Fibroblast of lung (primary cell): ENCODE results near the gene MAGEB16. TPM values are rescaled to one million over a fixed set of nuclear protein-coding genes. Genes with fewer than 3 reads are reported as not detected.

Experiments
- DNase-seq, 2 donors: peaks; one replicate each; pipeline versions ENCODE4 v3.0.0 to v3.0.0-alpha.2; 2010; ENCODE audit warnings: low read depth in 2 of 2
- H2AFZ ChIP-seq: 2 replicates; pipeline ENCODE4 v1.5.1; 2012; ENCODE audit warnings: low read length, control low read depth, inconsistent platforms
- H3K27ac ChIP-seq: 2 replicates; pipeline ENCODE4 v1.5.1; 2011; ENCODE audit warnings: low read length, control low read depth; ENCODE audit not compliant: insufficient read depth
- H3K27me3 ChIP-seq: 2 replicates; pipeline ENCODE4 v1.5.1; 2011; ENCODE audit warnings: mild to moderate bottlenecking, low read length; ENCODE audit not compliant: control insufficient read depth, insufficient read depth
- H3K36me3 ChIP-seq: 2 replicates; pipeline ENCODE4 v1.5.1; 2011; ENCODE audit warnings: low read length; ENCODE audit not compliant: control insufficient read depth, insufficient read depth
- H3K4me1 ChIP-seq: 2 replicates; pipeline ENCODE4 v1.5.1; 2011; ENCODE audit warnings: low read length; ENCODE audit not compliant: control insufficient read depth, insufficient read depth; ENCODE audit errors: extremely low read depth
- H3K4me2 ChIP-seq: 2 replicates; pipeline ENCODE4 v1.5.1; 2011; ENCODE audit warnings: low read length, control low read depth; ENCODE audit not compliant: insufficient read depth; ENCODE audit errors: extremely low read depth
- H3K4me3 ChIP-seq, 4 experiments: fragments of 200-600 bp in 1 of 4; sonication (generic) in 1 of 4; replicated peaks in 1 of 4; 2 replicates each; pipeline ENCODE4 v1.5.1; 2011 to 2016; ENCODE audit warnings: low read length in 4 of 4, low read depth in 3 of 4, mild to moderate bottlenecking in 3 of 4, control low read depth in 2 of 4, inconsistent platforms in 1 of 4, mixed read lengths in 1 of 4; ENCODE audit not compliant: insufficient read depth in 1 of 4; ENCODE audit errors: control extremely low read depth in 1 of 4
- H3K79me2 ChIP-seq: 2 replicates; pipeline ENCODE4 v1.5.1; 2012; ENCODE audit warnings: mild to moderate bottlenecking, low read length, inconsistent platforms; ENCODE audit not compliant: control insufficient read depth, insufficient read depth
- H3K9ac ChIP-seq: 2 replicates; pipeline ENCODE4 v1.5.1; 2011; ENCODE audit warnings: mild to moderate bottlenecking, low read length, control low read depth; ENCODE audit not compliant: insufficient read depth
- H3K9me3 ChIP-seq: 2 replicates; pipeline ENCODE4 v1.5.1; 2012; ENCODE audit warnings: low read depth, low read length; ENCODE audit not compliant: control insufficient read depth, insufficient read depth
- H4K20me1 ChIP-seq: 2 replicates; pipeline ENCODE4 v1.5.1; 2011; ENCODE audit warnings: low read length; ENCODE audit not compliant: control insufficient read depth, insufficient read depth; ENCODE audit errors: extremely low read depth
- CTCF ChIP-seq, 2 donors: IDR thresholded peaks in 1 of 2; conservative IDR thresholded peaks in 1 of 2; 1 replicate in 1 of 2; 2 replicates in 1 of 2; pipeline ENCODE4 v1.5.1; 2011 to 2012; ENCODE audit warnings: low read length in 2 of 2, control low read depth in 1 of 2, inconsistent platforms in 1 of 2, low read depth in 1 of 2, mild to moderate bottlenecking in 1 of 2
- EZH2 ChIP-seq: IDR thresholded peaks from 2 replicates; pipeline ENCODE4 v1.5.1; 2012; ENCODE audit warnings: low read length, control low read depth, mild to moderate bottlenecking; ENCODE audit errors: missing control alignments
- polyA plus RNA-seq, 2 donors: library from polyadenylated mRNA; depleted of rRNA in 1 of 2; stranded (reverse) in 1 of 2; unstranded in 1 of 2; fragments of >200 nt; gene quantifications; 2 replicates each; pipeline ENCODE4 v1.2.1, GENCODE V29; 2011 to 2012; ENCODE audit warnings: missing spikeins in 1 of 2
- total RNA-seq: library from RNA; depleted of rRNA; stranded (reverse); fragments of >200 nt; gene quantifications from 2 replicates; pipeline ENCODE4 v1.2.1, GENCODE V29; 2014

MAGEB16 gene
- total and polyA plus RNA-seq, 2 donors (not counting 1 experiment from before 2014, with no cell fraction given): not detected

- Histone ChIP-seq H3K9ac (no peak overlapping the region), H2AFZ (no peak overlapping the region), H3K79me2 (no peaks in the 10 kb centered on the region), H3K4me1 (no peaks in the 10 kb centered on the region), H3K27ac (no peak overlapping the region), H3K27me3 (no peaks in the 10 kb centered on the region), H3K9me3 (no peaks in the 10 kb centered on the region), H3K4me2 (no peak overlapping the region), H3K36me3 (no peaks in the 10 kb centered on the region), H3K4me3 (no peak overlapping the region), H4K20me1 (no peaks in the 10 kb centered on the region)
- TF ChIP-seq CTCF (conservative IDR thresholded peaks at IDR 0.05 in 1 of 2, IDR thresholded peaks at IDR 0.05 in 1 of 2; ENCODE audit: low read depth in 1 of 2, low read length in 2 of 2): no peak
- TF ChIP-seq EZH2: no peak
- DNase-seq: no peak
These were observed 49.6 kb downstream of the MAGEB16 start for GRCh38 chrX:35847736-35848135.

Other genes starting within 250 kb of the MAGEB16 start
- not detected in 2 replicates for gene CFAP47, start 121.4 kb downstream of the MAGEB16 start, total RNA-seq
- gene CFAP47, start 121.4 kb downstream of the MAGEB16 start, polyA plus RNA-seq: not detected in 2 replicates